ENCODE data around the gene KICS2. TPM values are rescaled to one million over a fixed set of nuclear protein-coding genes. Genes with fewer than 3 reads are reported as not detected.
A peak's percentile ranks its signal among the peaks of the same experiment; 100 is the strongest.

The KICS2 gene
- total and polyA plus RNA-seq, 2 of the 13 experiments (the other 11 are each of a cell fraction or from before 2014, with no cell fraction given) = 3.5 to 6.6 TPM

DNA sequence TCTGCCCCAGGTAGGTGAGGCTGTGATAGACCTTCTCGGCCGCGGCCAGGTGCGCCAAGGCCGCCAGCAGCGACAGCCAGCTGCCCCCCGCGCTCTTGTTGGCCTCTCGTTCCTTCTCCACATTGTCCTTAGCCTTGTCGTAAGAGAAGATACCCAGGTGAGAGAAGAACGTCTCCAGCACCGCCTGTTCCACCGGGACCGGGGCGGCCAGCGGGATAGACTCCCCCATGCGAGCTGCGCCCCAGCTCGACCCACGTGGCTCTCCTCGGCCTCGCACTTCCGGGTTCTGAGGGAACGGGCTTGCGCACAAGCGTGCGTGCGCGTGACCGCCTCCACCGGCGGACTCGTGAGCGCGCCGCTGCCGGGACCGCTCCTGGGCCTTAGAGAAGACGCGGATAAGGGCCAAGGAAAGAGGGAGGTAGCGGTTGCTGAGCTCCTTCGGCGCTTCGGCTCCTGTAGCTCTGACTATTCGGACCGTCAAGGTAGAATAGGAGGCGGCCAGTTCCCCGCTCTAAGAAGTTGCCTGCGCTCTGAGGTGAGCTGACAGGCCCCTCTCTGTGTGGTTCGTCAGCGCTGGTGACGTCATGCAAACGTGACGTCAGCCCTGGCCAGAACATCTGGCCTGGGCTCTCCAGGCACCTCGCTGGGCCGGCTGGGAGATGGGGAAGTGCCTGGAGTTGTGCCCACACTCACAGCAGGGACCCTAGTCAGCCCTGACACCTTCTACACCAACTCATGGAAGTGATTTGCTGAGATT is at the start of gene KICS2 (continued):
- TF ChIP-seq, protein P1, sequence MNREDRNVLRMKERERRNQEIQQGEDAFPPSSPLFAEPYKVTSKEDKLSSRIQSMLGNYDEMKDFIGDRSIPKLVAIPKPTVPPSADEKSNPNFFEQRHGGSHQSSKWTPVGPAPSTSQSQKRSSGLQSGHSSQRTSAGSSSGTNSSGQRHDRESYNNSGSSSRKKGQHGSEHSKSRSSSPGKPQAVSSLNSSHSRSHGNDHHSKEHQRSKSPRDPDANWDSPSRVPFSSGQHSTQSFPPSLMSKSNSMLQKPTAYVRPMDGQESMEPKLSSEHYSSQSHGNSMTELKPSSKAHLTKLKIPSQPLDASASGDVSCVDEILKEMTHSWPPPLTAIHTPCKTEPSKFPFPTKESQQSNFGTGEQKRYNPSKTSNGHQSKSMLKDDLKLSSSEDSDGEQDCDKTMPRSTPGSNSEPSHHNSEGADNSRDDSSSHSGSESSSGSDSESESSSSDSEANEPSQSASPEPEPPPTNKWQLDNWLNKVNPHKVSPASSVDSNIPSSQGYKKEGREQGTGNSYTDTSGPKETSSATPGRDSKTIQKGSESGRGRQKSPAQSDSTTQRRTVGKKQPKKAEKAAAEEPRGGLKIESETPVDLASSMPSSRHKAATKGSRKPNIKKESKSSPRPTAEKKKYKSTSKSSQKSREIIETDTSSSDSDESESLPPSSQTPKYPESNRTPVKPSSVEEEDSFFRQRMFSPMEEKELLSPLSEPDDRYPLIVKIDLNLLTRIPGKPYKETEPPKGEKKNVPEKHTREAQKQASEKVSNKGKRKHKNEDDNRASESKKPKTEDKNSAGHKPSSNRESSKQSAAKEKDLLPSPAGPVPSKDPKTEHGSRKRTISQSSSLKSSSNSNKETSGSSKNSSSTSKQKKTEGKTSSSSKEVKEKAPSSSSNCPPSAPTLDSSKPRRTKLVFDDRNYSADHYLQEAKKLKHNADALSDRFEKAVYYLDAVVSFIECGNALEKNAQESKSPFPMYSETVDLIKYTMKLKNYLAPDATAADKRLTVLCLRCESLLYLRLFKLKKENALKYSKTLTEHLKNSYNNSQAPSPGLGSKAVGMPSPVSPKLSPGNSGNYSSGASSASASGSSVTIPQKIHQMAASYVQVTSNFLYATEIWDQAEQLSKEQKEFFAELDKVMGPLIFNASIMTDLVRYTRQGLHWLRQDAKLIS (CRISPR knock-in tag; IDR thresholded peaks at IDR 0.05) = 0 out of 2 replicates have a peak, but pooled peaks have one; percentile 53
- TF ChIP-seq REPIN1 (CRISPR knock-in tag; IDR thresholded peaks at IDR 0.05; ENCODE audit: borderline replicate concordance, low read depth) (peak; percentile 69), CREB1 (IDR thresholded peaks at IDR 0.05) (peak; percentile 100), CREB1 (CRISPR knock-in tag; IDR thresholded peaks at IDR 0.05) (peak; percentile 97), ZBTB7A (CRISPR knock-in tag; IDR thresholded peaks at IDR 0.05) (peak; percentile 77), POLR2G (IDR thresholded peaks at IDR 0.05; ENCODE audit: low read depth, low read length) (peak; percentile 96), REXO4 (CRISPR knock-in tag; IDR thresholded peaks at IDR 0.05; ENCODE audit: borderline replicate concordance) (no peak), NCOA2 (CRISPR knock-in tag; IDR thresholded peaks at IDR 0.05) (peak; percentile 76), HDAC6 (IDR thresholded peaks at IDR 0.05; ENCODE audit: low read depth, low read length) (no peak), DNMT3B (CRISPR knock-in tag; conservative IDR thresholded peaks at IDR 0.05) (0 out of 2 replicates have a peak, but pooled peaks have one; percentile 25), EP300 (IDR thresholded peaks at IDR 0.05; ENCODE audit: low read depth in 2 of 2, low read length in 2 of 2) (no peak), EP300 (CRISPR knock-in tag; IDR thresholded peaks at IDR 0.05; ENCODE audit: borderline replicate concordance) (peak; percentile 67; the same call in 1 of the 2 replicates)
- TF ChIP-seq, protein P2, sequence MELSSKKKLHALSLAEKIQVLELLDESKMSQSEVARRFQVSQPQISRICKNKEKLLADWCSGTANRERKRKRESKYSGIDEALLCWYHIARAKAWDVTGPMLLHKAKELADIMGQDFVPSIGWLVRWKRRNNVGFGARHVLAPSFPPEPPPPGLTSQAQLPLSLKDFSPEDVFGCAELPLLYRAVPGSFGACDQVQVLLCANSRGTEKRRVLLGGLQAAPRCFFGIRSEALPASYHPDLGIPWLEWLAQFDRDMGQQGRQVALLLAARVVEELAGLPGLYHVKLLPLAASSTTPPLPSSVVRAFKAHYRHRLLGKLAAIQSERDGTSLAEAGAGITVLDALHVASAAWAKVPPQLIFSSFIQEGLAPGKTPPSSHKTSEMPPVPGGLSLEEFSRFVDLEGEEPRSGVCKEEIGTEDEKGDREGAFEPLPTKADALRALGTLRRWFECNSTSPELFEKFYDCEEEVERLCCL (CRISPR knock-in tag; IDR thresholded peaks at IDR 0.05; ENCODE audit: borderline replicate concordance) = peak; percentile 91; the same call in 1 of the 2 replicates
- TF ChIP-seq, protein P3, sequence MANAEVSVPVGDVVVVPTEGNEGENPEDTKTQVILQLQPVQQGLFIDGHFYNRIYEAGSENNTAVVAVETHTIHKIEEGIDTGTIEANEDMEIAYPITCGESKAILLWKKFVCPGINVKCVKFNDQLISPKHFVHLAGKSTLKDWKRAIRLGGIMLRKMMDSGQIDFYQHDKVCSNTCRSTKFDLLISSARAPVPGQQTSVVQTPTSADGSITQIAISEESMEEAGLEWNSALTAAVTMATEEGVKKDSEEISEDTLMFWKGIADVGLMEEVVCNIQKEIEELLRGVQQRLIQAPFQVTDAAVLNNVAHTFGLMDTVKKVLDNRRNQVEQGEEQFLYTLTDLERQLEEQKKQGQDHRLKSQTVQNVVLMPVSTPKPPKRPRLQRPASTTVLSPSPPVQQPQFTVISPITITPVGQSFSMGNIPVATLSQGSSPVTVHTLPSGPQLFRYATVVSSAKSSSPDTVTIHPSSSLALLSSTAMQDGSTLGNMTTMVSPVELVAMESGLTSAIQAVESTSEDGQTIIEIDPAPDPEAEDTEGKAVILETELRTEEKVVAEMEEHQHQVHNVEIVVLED (CRISPR knock-in tag; IDR thresholded peaks at IDR 0.05; ENCODE audit: borderline replicate concordance) = peak; percentile 100
- TF ChIP-seq, protein P4, sequence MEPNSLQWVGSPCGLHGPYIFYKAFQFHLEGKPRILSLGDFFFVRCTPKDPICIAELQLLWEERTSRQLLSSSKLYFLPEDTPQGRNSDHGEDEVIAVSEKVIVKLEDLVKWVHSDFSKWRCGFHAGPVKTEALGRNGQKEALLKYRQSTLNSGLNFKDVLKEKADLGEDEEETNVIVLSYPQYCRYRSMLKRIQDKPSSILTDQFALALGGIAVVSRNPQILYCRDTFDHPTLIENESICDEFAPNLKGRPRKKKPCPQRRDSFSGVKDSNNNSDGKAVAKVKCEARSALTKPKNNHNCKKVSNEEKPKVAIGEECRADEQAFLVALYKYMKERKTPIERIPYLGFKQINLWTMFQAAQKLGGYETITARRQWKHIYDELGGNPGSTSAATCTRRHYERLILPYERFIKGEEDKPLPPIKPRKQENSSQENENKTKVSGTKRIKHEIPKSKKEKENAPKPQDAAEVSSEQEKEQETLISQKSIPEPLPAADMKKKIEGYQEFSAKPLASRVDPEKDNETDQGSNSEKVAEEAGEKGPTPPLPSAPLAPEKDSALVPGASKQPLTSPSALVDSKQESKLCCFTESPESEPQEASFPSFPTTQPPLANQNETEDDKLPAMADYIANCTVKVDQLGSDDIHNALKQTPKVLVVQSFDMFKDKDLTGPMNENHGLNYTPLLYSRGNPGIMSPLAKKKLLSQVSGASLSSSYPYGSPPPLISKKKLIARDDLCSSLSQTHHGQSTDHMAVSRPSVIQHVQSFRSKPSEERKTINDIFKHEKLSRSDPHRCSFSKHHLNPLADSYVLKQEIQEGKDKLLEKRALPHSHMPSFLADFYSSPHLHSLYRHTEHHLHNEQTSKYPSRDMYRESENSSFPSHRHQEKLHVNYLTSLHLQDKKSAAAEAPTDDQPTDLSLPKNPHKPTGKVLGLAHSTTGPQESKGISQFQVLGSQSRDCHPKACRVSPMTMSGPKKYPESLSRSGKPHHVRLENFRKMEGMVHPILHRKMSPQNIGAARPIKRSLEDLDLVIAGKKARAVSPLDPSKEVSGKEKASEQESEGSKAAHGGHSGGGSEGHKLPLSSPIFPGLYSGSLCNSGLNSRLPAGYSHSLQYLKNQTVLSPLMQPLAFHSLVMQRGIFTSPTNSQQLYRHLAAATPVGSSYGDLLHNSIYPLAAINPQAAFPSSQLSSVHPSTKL (CRISPR knock-in tag; IDR thresholded peaks at IDR 0.05) = peak; percentile 56
- TF ChIP-seq, protein P5, sequence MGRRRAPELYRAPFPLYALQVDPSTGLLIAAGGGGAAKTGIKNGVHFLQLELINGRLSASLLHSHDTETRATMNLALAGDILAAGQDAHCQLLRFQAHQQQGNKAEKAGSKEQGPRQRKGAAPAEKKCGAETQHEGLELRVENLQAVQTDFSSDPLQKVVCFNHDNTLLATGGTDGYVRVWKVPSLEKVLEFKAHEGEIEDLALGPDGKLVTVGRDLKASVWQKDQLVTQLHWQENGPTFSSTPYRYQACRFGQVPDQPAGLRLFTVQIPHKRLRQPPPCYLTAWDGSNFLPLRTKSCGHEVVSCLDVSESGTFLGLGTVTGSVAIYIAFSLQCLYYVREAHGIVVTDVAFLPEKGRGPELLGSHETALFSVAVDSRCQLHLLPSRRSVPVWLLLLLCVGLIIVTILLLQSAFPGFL (CRISPR knock-in tag; IDR thresholded peaks at IDR 0.05) = peak; percentile 28; the same call in 1 of the 2 replicates
